Measurements from ENCODE around the gene LHPP. TPM values are rescaled to one million over a fixed set of nuclear protein-coding genes. Genes with fewer than 3 reads are reported as not detected.

The LHPP gene
- total and polyA plus RNA-seq, 2 experiments from 2014 or later = 27.4 to 40.2 TPM

GRCh38 chr10:124622158-124622557, 160.5 kb downstream of the LHPP start:
- no peaks in the 10 kb centered on the region for H3K27me3 ChIP-seq (ENCODE audit: insufficient read depth)
- DNase-seq (ENCODE audit: low spot score) (no peak), ATAC-seq (no peak)
- no peak overlapping the region for H3K27ac Mint-ChIP-seq
- no peak overlapping the region for H3K4me2 ChIP-seq
- H4K20me1 ChIP-seq (replicated peaks; ENCODE audit: insufficient read depth) = no peaks in the 10 kb centered on the region
- H3K79me2 ChIP-seq (replicated peaks; ENCODE audit: insufficient read depth) = no peaks in the 10 kb centered on the region
- H3K27ac ChIP-seq (ENCODE audit: low read depth) = no peak overlapping the region
- H3K36me3 ChIP-seq (ENCODE audit: insufficient read depth) = no peaks in the 10 kb centered on the region
- H3K4me1 ChIP-seq (ENCODE audit: insufficient read depth) = peaks cover 7% of the 10 kb centered on the region; the same call in 1 of the 2 replicates
- no peak for TF ChIP-seq JUNB (IDR thresholded peaks at IDR 0.05; ENCODE audit: unreplicated experiment)
- TF ChIP-seq ZNF462 (CRISPR knock-in tag; IDR thresholded peaks at IDR 0.05) = no peak
- TF ChIP-seq CTCF (conservative IDR thresholded peaks at IDR 0.05; ENCODE audit: low read depth in 2 of 2) = no peak
- no peak for TF ChIP-seq NANOG (IDR thresholded peaks at IDR 0.05; ENCODE audit: borderline replicate concordance)
- TF ChIP-seq CREB1 (CRISPR knock-in tag; IDR thresholded peaks at IDR 0.05; ENCODE audit: low read depth) = no peak
- TF ChIP-seq ZNF114 (CRISPR knock-in tag; IDR thresholded peaks at IDR 0.05) = no peak
- no peak for TF ChIP-seq POLR2AphosphoS5 (IDR thresholded peaks at IDR 0.05; ENCODE audit: low read depth)
- no peak for TF ChIP-seq REST (IDR thresholded peaks at IDR 0.05; ENCODE audit: unreplicated experiment)
- no peak for TF ChIP-seq ZNF331 (CRISPR knock-in tag; IDR thresholded peaks at IDR 0.05; ENCODE audit: low read depth)
- no peak for TF ChIP-seq ETS1 (IDR thresholded peaks at IDR 0.05)
- TF ChIP-seq EZH2 (IDR thresholded peaks at IDR 0.05; ENCODE audit: low read depth, unreplicated experiment) = no peak
- no peak for TF ChIP-seq EZH2phosphoT487 (IDR thresholded peaks at IDR 0.05; ENCODE audit: unreplicated experiment)
- TF ChIP-seq STAT1 (IDR thresholded peaks at IDR 0.05; ENCODE audit: unreplicated experiment) = no peak
- H3K9me2 ChIP-seq (ENCODE audit: insufficient read depth) = no peaks in the 10 kb centered on the region
- H3K9me3 Mint-ChIP-seq = no peaks in the 10 kb centered on the region
- H3K4me1 Mint-ChIP-seq = peaks cover 15% of the 10 kb centered on the region
- H3K27me3 Mint-ChIP-seq (ENCODE audit: insufficient read depth, low read depth, poor library complexity) = peaks cover 10% of the 10 kb centered on the region
- no peaks in the 10 kb centered on the region; the same call in 2 of the 3 replicates for H3K36me3 Mint-ChIP-seq (ENCODE audit: low read depth)
- no peaks in the 10 kb centered on the region for H3F3A ChIP-seq (replicated peaks; ENCODE audit: low read depth)
- no peak overlapping the region for H2AFZ ChIP-seq
- H3K4me3 Mint-ChIP-seq = no peak overlapping the region
- H3K4me3 ChIP-seq = no peak overlapping the region

Data from GM23338 (cell line).